H9 (cell line): Measurements from ENCODE around the gene PRKAG2. TPM values are rescaled to one million over a fixed set of nuclear protein-coding genes. Genes with fewer than 3 reads are reported as not detected.

Experiments
- DNase-seq: peaks from one replicate; pipeline ENCODE4 v3.0.0-alpha.2; 2017
- H2AFZ ChIP-seq: one replicate; pipeline ENCODE4 v1.6.1; 2013; ENCODE audit warnings: mild to moderate bottlenecking, low read length, control low read depth, moderate library complexity
- H2AK5ac ChIP-seq: 2 replicates; pipeline ENCODE4 v1.6.1; 2013; ENCODE audit warnings: low read length, control low read depth, mixed read lengths; ENCODE audit not compliant: insufficient read length
- H2BK120ac ChIP-seq: one replicate; pipeline ENCODE4 v1.6.1; 2013; ENCODE audit warnings: low read depth, mild to moderate bottlenecking, low read length, control low read depth, inconsistent platforms; ENCODE audit not compliant: poor library complexity, severe bottlenecking
- H2BK12ac ChIP-seq: 2 replicates; pipeline ENCODE4 v1.6.1; 2013; ENCODE audit warnings: low read length, control low read depth, mixed read lengths, low read depth; ENCODE audit not compliant: insufficient read length
- H2BK15ac ChIP-seq: 2 replicates; pipeline ENCODE4 v1.6.1; 2013; ENCODE audit warnings: low read depth, low read length, control low read depth
- H2BK20ac ChIP-seq: one replicate; pipeline ENCODE4 v1.6.1; 2013; ENCODE audit warnings: low read depth, mild to moderate bottlenecking, low read length, control low read depth, inconsistent platforms; ENCODE audit not compliant: poor library complexity, severe bottlenecking
- H2BK5ac ChIP-seq: 2 replicates; pipeline ENCODE4 v1.6.1; 2013; ENCODE audit warnings: low read length, control low read depth, mixed read lengths; ENCODE audit not compliant: insufficient read length
- H3K14ac ChIP-seq: 2 replicates; pipeline ENCODE4 v1.6.1; 2013; ENCODE audit warnings: low read length, control low read depth; ENCODE audit not compliant: insufficient read depth
- H3K18ac ChIP-seq: 2 replicates; pipeline ENCODE4 v1.6.1; 2013; ENCODE audit warnings: low read depth, mild to moderate bottlenecking, mixed read lengths, low read length, control low read depth; ENCODE audit not compliant: insufficient read length
- H3K23ac ChIP-seq: 2 replicates; pipeline ENCODE4 v1.6.1; 2013; ENCODE audit warnings: low read length, control low read depth, mixed read lengths, low read depth; ENCODE audit not compliant: insufficient read length
- H3K23me2 ChIP-seq: 2 replicates; pipeline ENCODE4 v1.6.1; 2013; ENCODE audit warnings: low read depth, mild to moderate bottlenecking, mixed read lengths, low read length, control low read depth; ENCODE audit not compliant: insufficient read length, poor library complexity, severe bottlenecking
- H3K27ac ChIP-seq: 2 replicates; pipeline ENCODE4 v1.5.1; 2013; ENCODE audit warnings: low read length, control low read depth, mixed read lengths, low read depth; ENCODE audit not compliant: insufficient read length
- H3K27me3 ChIP-seq: 2 replicates; pipeline ENCODE4 v1.6.1; 2013; ENCODE audit warnings: low read length, control low read depth, inconsistent platforms; ENCODE audit not compliant: insufficient read depth
- H3K4ac ChIP-seq: 2 replicates; pipeline ENCODE4 v1.6.1; 2013; ENCODE audit warnings: low read depth, mild to moderate bottlenecking, control low read depth, inconsistent platforms, low read length, moderate library complexity
- H3K4me1 ChIP-seq: 2 replicates; pipeline ENCODE4 v1.6.1; 2013; ENCODE audit warnings: low read length, control low read depth, inconsistent platforms; ENCODE audit not compliant: insufficient read depth
- H3K4me2 ChIP-seq: 2 replicates; pipeline ENCODE4 v1.6.1; 2013; ENCODE audit warnings: low read length, control low read depth, mixed read lengths; ENCODE audit not compliant: insufficient read length, insufficient read depth
- H3K56ac ChIP-seq: 2 replicates; pipeline ENCODE4 v1.6.1; 2013; ENCODE audit warnings: low read depth, mild to moderate bottlenecking, mixed read lengths, low read length, control low read depth; ENCODE audit not compliant: insufficient read length
- H3K79me1 ChIP-seq: 2 replicates; pipeline ENCODE4 v1.6.1; 2013; ENCODE audit warnings: low read depth, mild to moderate bottlenecking, moderate library complexity, low read length, control low read depth, inconsistent platforms; ENCODE audit not compliant: insufficient read depth, poor library complexity, severe bottlenecking
- H3K79me2 ChIP-seq: 2 replicates; pipeline ENCODE4 v1.6.1; 2013; ENCODE audit warnings: low read length, control low read depth, inconsistent platforms; ENCODE audit not compliant: insufficient read depth
- H3K9ac ChIP-seq: 2 replicates; pipeline ENCODE4 v1.6.1; 2013; ENCODE audit warnings: low read length, control low read depth, mixed read lengths; ENCODE audit not compliant: insufficient read length; ENCODE audit errors: extremely low read depth
- H3K9me3 ChIP-seq: one replicate; pipeline ENCODE4 v1.6.1; 2013; ENCODE audit warnings: low read depth, low read length, inconsistent platforms; ENCODE audit not compliant: control insufficient read depth
- H3T11ph ChIP-seq: one replicate; pipeline ENCODE4 v1.6.1; 2013; ENCODE audit warnings: mild to moderate bottlenecking, low read length, control low read depth, inconsistent platforms
- H4K20me1 ChIP-seq: one replicate; pipeline ENCODE4 v1.6.1; 2013; ENCODE audit not compliant: control insufficient read depth, insufficient read length, insufficient read depth
- H4K5ac ChIP-seq: 2 replicates; pipeline ENCODE4 v1.6.1; 2013; ENCODE audit warnings: low read depth, mild to moderate bottlenecking, mixed read lengths, low read length, control low read depth; ENCODE audit not compliant: insufficient read length
- H4K8ac ChIP-seq: replicated peaks from 2 replicates; pipeline ENCODE4 v1.6.1; 2013; ENCODE audit warnings: low read length, control low read depth, mixed read lengths, low read depth; ENCODE audit not compliant: insufficient read length
- H4K91ac ChIP-seq: 2 replicates; pipeline ENCODE4 v1.6.1; 2013; ENCODE audit warnings: low read depth, mild to moderate bottlenecking, moderate library complexity, mixed read lengths, low read length, control low read depth; ENCODE audit not compliant: insufficient read length
- H3K27ac Mint-ChIP-seq, 3 experiments: 2 replicates in 2 of 3; 3 replicates in 1 of 3; pipeline ENCODE4 v1.8.0; 2020 to 2021; ENCODE audit warnings: mixed read lengths in 3 of 3, mild to moderate bottlenecking in 1 of 3, moderate library complexity in 1 of 3
- H3K27me3 Mint-ChIP-seq: 2 replicates; pipeline ENCODE4 v1.8.0; 2021; ENCODE audit warnings: low read depth, mild to moderate bottlenecking, moderate library complexity, mixed read lengths
- H3K36me3 Mint-ChIP-seq, 3 experiments: 2 replicates in 2 of 3; 3 replicates in 1 of 3; pipeline ENCODE4 v1.8.0; 2020 to 2021; ENCODE audit warnings: low read depth in 3 of 3, mixed read lengths in 3 of 3; ENCODE audit not compliant: insufficient read depth in 1 of 3
- H3K4me1 Mint-ChIP-seq, 2 experiments: 2 replicates each; pipeline ENCODE4 v1.8.0; 2020; ENCODE audit warnings: mixed read lengths in 2 of 2
- H3K4me3 Mint-ChIP-seq, 2 experiments: 2 replicates in 1 of 2; 3 replicates in 1 of 2; pipeline ENCODE4 v1.8.0; 2020 to 2021; ENCODE audit warnings: mild to moderate bottlenecking in 2 of 2, mixed read lengths in 2 of 2, moderate library complexity in 1 of 2
- H3K9me3 Mint-ChIP-seq, 2 experiments: 2 replicates in 1 of 2; 3 replicates in 1 of 2; pipeline ENCODE4 v1.8.0; 2020; ENCODE audit warnings: mild to moderate bottlenecking in 2 of 2, mixed read lengths in 2 of 2, moderate library complexity in 1 of 2
- CTCF ChIP-seq: fragments of 200-600 bp; sonication (generic); conservative IDR thresholded peaks from 3 replicates; pipeline ENCODE4 v1.8.0; 2021; ENCODE audit warnings: antibody characterized with exemption, mild to moderate bottlenecking
- WGBS: extraction: QIAGEN DNeasy Blood & Tissue Kit; methylation state at CpG from one replicate; pipeline ENCODE4 v1.1.7; 2013; ENCODE audit warnings: missing lambda C conversion rate, low lambda C conversion rate, mixed read lengths; ENCODE audit not compliant: insufficient read length; ENCODE audit errors: extremely low coverage; 5-methylcytosine and 5-hydroxymethylcytosine counted together
- total RNA-seq: library from RNA; stranded (reverse); gene quantifications from 2 replicates; pipeline ENCODE4 v1.2.1, GENCODE V29; 2021

PRKAG2 gene
- total RNA-seq, 1 experiment from 2014 or later: 11.8 TPM

GRCh38 chr7:151784853-151785680, 91.8 kb downstream of the PRKAG2 start:
- peak overlapping the region in 1 of 3 experiments; percentile 22; a peak in 1 of 7 replicates for H3K27ac Mint-ChIP-seq
- no peaks in the 10 kb centered on the region for H3K9me3 Mint-ChIP-seq
- peaks cover 2 to 4% of the 10 kb centered on the region in 2 experiments; a peak in 2 of 4 replicates for H3K4me1 Mint-ChIP-seq

More at GRCh38 chr7:151784853-151785680, 91.8 kb downstream of the PRKAG2 start:
- Histone ChIP-seq H3K23ac (no peak overlapping the region), H3K4me1 (peaks cover 2% of the 10 kb centered on the region; the same call in 1 of the 2 replicates), H3K9ac (no peak overlapping the region), H2AFZ (no peak overlapping the region), H4K91ac (no peak overlapping the region), H3T11ph (no peak overlapping the region), H4K8ac (no peak overlapping the region), H3K18ac (no peak overlapping the region), H2BK12ac (no peak overlapping the region), H3K27ac (no peak overlapping the region), H2BK5ac (no peak overlapping the region), H3K4ac (no peak overlapping the region), H3K4me2 (no peak overlapping the region), H3K23me2 (peaks cover 7% of the 10 kb centered on the region), H2BK120ac (no peak overlapping the region), H2BK15ac (no peak overlapping the region), H4K20me1 (no peaks in the 10 kb centered on the region), H3K56ac (no peak overlapping the region), H3K14ac (no peak overlapping the region), H3K79me1 (no peaks in the 10 kb centered on the region), H3K27me3 (no peaks in the 10 kb centered on the region; the same call in 1 of the 2 replicates), H3K9me3 (no peaks in the 10 kb centered on the region), H4K5ac (no peak overlapping the region), H2BK20ac (no peak overlapping the region), H2AK5ac (no peak overlapping the region), H3K79me2 (no peaks in the 10 kb centered on the region)
- no peak for DNase-seq
- H3K4me3 Mint-ChIP-seq: no peak overlapping the region
- peaks cover 33% of the 10 kb centered on the region for H3K27me3 Mint-ChIP-seq
- H3K36me3 Mint-ChIP-seq: no peaks in the 10 kb centered on the region
- TF ChIP-seq CTCF: no peak
- WGBS: no CpG with 5 or more reads among the region's 21 CpGs
